NB4 (cell line): ENCODE measurements around the gene PTRH1.

Experiments used
- CTCF ChIP-seq: IDR thresholded peaks from one replicate; pipeline ENCODE4 v1.5.1; 2012; ENCODE audit warnings: low read depth, low read length
- MYC ChIP-seq: IDR thresholded peaks from 2 replicates; pipeline ENCODE4 v1.6.1; 2011; ENCODE audit warnings: low read depth, low read length

DNA sequence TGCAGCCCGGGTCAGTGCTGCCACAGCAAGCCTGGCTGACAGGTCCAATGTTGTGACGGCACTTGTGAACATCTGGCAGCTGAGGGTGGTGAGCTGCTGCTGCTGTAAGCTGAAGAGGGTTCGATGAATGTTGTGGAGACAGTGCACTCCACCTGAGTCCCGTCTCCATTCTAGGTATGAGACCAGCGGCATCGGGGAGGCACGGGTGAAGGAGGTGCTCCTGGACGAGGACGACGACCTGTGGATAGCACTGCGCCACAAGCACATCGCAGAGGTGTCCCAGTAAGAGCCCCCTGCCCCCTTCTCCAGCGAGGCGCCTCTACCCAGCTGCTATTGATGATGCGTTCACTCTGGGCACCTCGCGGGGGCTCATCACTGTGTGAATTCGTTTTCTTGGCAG is 47.6 kb downstream of the PTRH1 start:
- TF ChIP-seq CTCF, result no peak
- TF ChIP-seq MYC, result no peak
